HEK293 (cell line): ENCODE measurements around the gene PRDM11.
A peak's percentile ranks its signal among the peaks of the same experiment; 100 is the strongest.

Experiments
- CTCF ChIA-PET: fragments of 350-600 bp; formaldehyde crosslinking; extraction: SDS; loops from one replicate; lab custom pipeline; 2021; ENCODE audit warnings: antibody characterized with exemption; lab: Yijun Ruan, JAX
- POLR2A ChIA-PET: fragments of 300-600 bp; formaldehyde crosslinking; extraction: SDS; loops from one replicate; lab custom pipeline; 2020; ENCODE audit warnings: antibody characterized with exemption, inconsistent platforms; lab: Yijun Ruan, JAX
- H3K27ac ChIP-seq: fragments of 200-500 bp; sonication (Bioruptor generic); 2 replicates; pipeline ENCODE4 v1.5.1; 2014; ENCODE audit warnings: low read depth, low read length, control low read depth, inconsistent platforms; ENCODE audit errors: extremely low read depth
- H3K36me3 ChIP-seq, 2 experiments: fragments of 200-500 bp in 1 of 2; sonication (Bioruptor generic) in 1 of 2; 1 replicate in 1 of 2; 2 replicates in 1 of 2; pipeline ENCODE4 v1.5.1; 2014 to 2017; ENCODE audit warnings: inconsistent platforms in 2 of 2, low read length in 2 of 2; ENCODE audit not compliant: control insufficient read depth in 2 of 2, insufficient read depth in 1 of 2
- H3K4me1 ChIP-seq: fragments of 200-500 bp; sonication (Bioruptor generic); 2 replicates; pipeline ENCODE4 v1.5.1; 2014; ENCODE audit warnings: mild to moderate bottlenecking, low read length, inconsistent platforms; ENCODE audit not compliant: control insufficient read depth, insufficient read depth
- H3K4me3 ChIP-seq: 2 replicates; pipeline ENCODE4 v1.5.1; 2011; ENCODE audit warnings: low read depth, mild to moderate bottlenecking, control low read depth, low read length, moderate library complexity
- H3K9me3 ChIP-seq: fragments of 200-500 bp; sonication (Bioruptor generic); 2 replicates; pipeline ENCODE4 v1.5.1; 2014; ENCODE audit warnings: low read depth, low read length, inconsistent platforms; ENCODE audit not compliant: control insufficient read depth, insufficient read depth
- EGR2 ChIP-seq: fragments of 450-650 bp; formaldehyde crosslinking; IDR thresholded peaks from 2 replicates; pipeline ENCODE4 v1.5.1; 2016; ENCODE audit warnings: low read depth, missing biosample characterization, missing genetic modification characterization
- FEZF1 ChIP-seq: fragments of 450-650 bp; formaldehyde crosslinking; IDR thresholded peaks from 2 replicates; pipeline ENCODE4 v1.5.1; 2016; ENCODE audit warnings: missing biosample characterization, missing genetic modification characterization
- SP7 ChIP-seq: fragments of 450-650 bp; formaldehyde crosslinking; IDR thresholded peaks from 2 replicates; pipeline ENCODE4 v1.5.1; 2016; ENCODE audit warnings: missing biosample characterization, missing genetic modification characterization
- ZBTB6 ChIP-seq: fragments of 450-650 bp; formaldehyde crosslinking; IDR thresholded peaks from 2 replicates; pipeline ENCODE4 v1.5.1; 2017; ENCODE audit warnings: missing biosample characterization, missing genetic modification characterization
- ZIC2 ChIP-seq: fragments of 450-650 bp; formaldehyde crosslinking; IDR thresholded peaks from 2 replicates; pipeline ENCODE4 v1.5.1; 2016; ENCODE audit warnings: missing biosample characterization, missing genetic modification characterization
- ZNF133 ChIP-seq: fragments of 450-650 bp; formaldehyde crosslinking; IDR thresholded peaks from 2 replicates; pipeline ENCODE4 v1.5.1; 2016; ENCODE audit warnings: missing biosample characterization, missing genetic modification characterization
- ZNF274 ChIP-seq, 2 experiments: fragments of 200-500 bp in 1 of 2; fragments of 450-650 bp in 1 of 2; sonication (Bioruptor generic) in 1 of 2; formaldehyde crosslinking in 1 of 2; IDR thresholded peaks; 2 replicates each; pipeline versions ENCODE4 v1.5.1 to v1.6.1; 2014 to 2016; ENCODE audit warnings: borderline replicate concordance in 1 of 2, inconsistent platforms in 1 of 2, low read length in 1 of 2, missing biosample characterization in 1 of 2, missing genetic modification characterization in 1 of 2
- ZNF341 ChIP-seq: fragments of 450-650 bp; formaldehyde crosslinking; IDR thresholded peaks from 2 replicates; pipeline ENCODE4; 2016; ENCODE audit warnings: low read depth, missing biosample characterization, missing genetic modification characterization
- ZNF354C ChIP-seq: fragments of 450-650 bp; formaldehyde crosslinking; IDR thresholded peaks from 2 replicates; pipeline ENCODE4 v1.5.1; 2016; ENCODE audit warnings: missing biosample characterization, missing genetic modification characterization, low read depth, borderline replicate concordance
- ZNF510 ChIP-seq: fragments of 450-650 bp; formaldehyde crosslinking; IDR thresholded peaks from 2 replicates; pipeline ENCODE4 v1.5.1; 2018; ENCODE audit warnings: mild to moderate bottlenecking, missing genetic modification characterization, missing biosample characterization; ENCODE audit not compliant: insufficient replicate concordance
- ZNF561 ChIP-seq: fragments of 450-650 bp; IDR thresholded peaks from 2 replicates; pipeline ENCODE4 v1.5.1; 2018; ENCODE audit warnings: missing biosample characterization, missing genetic modification characterization, borderline replicate concordance
- ZNF600 ChIP-seq: fragments of 450-650 bp; formaldehyde crosslinking; IDR thresholded peaks from 2 replicates; pipeline ENCODE4 v1.5.1; 2016; ENCODE audit warnings: missing biosample characterization, missing genetic modification characterization
- ZNF660 ChIP-seq: fragments of 450-650 bp; IDR thresholded peaks from 2 replicates; pipeline ENCODE4 v1.5.1; 2018; ENCODE audit warnings: missing biosample characterization, mild to moderate bottlenecking, missing genetic modification characterization
- ZNF677 ChIP-seq: fragments of 450-650 bp; IDR thresholded peaks from 2 replicates; pipeline ENCODE4 v1.5.0; 2018; ENCODE audit warnings: missing biosample characterization, mild to moderate bottlenecking, missing genetic modification characterization, moderate library complexity
- ZNF704 ChIP-seq: fragments of 450-650 bp; formaldehyde crosslinking; IDR thresholded peaks from 2 replicates; pipeline ENCODE4 v1.5.1; 2016; ENCODE audit warnings: missing biosample characterization, missing genetic modification characterization
- TF ChIP-seq, protein P1 (sequence below): fragments of 450-650 bp; formaldehyde crosslinking; IDR thresholded peaks from 2 replicates; pipeline ENCODE4 v1.5.1; 2016; ENCODE audit warnings: missing biosample characterization, missing genetic modification characterization
- TF ChIP-seq, protein P2 (sequence below): fragments of 450-650 bp; formaldehyde crosslinking; IDR thresholded peaks from 2 replicates; pipeline ENCODE4 v1.5.1; 2016; ENCODE audit warnings: missing biosample characterization, missing genetic modification characterization
- TF ChIP-seq, protein P3 (sequence below): fragments of 450-650 bp; formaldehyde crosslinking; IDR thresholded peaks from 2 replicates; pipeline ENCODE4 v1.5.1; 2016; ENCODE audit warnings: missing biosample characterization, missing genetic modification characterization

PRDM11 gene

GRCh38 chr11:45145083-45145378 lies 1.4 kb upstream of the PRDM11 start:
- H3K4me1 ChIP-seq, result no peaks in the 10 kb centered on the region
- TF ChIP-seq ZNF354C (no peak), EGR2 (tag by site-specific recombination) (no peak), ZNF704 (tag by site-specific recombination) (no peak)
- TF ChIP-seq, all 188 proteins: peak for 0
- H3K36me3 ChIP-seq, result no peaks in the 10 kb centered on the region
- ChIA-PET CTCF (interaction anchor here (1.1 kb wide), 1 partner anchor 88 kb away, joined by 3 read pairs; no protein-coding TSS in a partner anchor), POLR2A (no interaction called here)
- H3K9me3 ChIP-seq, result no peaks in the 10 kb centered on the region
- H3K4me3 ChIP-seq, result no peak overlapping the region
- no peak overlapping the region for H3K27ac ChIP-seq

DNA sequence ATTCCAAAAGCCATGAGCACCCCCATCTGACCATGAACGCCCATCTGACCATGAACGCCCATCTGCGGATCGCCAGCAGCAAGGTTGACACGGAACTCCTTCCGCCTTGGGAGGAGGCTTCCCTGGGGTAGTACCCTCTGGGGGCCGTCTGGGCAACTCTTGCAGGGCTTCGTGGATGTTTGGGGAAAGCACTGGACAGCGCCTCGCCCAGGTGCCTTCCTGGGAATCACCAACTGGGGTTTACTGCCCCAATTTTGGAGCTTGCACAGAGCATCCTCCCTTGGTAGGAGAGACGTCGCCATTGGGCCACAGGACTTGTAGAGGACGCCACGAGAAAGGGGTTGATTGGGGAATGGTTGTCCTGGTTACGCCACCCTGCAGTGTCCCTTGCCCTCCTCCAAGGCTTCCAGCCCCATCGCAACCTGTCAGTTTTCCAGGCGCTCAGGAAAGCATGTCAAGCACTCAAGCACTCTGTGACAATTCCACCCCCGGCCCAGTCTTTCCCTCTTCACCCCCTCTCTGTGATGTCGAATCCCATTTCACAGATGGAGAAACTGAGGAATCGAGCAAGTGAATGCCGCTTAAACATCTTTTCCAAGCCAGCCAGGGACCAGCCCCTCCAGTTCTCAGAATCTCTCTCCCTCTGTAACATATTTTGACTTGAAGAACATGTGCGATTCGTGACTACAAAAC lies 914 bp upstream of the PRDM11 start:
- Histone ChIP-seq H3K4me3 (peak overlapping the region; percentile 61; the same call in 1 of the 2 replicates), H3K36me3 (no peaks in the 10 kb centered on the region), H3K27ac (no peak overlapping the region), H3K9me3 (no peaks in the 10 kb centered on the region)
- POLR2A ChIA-PET, result no interaction called here
- TF ChIP-seq, protein P1, sequence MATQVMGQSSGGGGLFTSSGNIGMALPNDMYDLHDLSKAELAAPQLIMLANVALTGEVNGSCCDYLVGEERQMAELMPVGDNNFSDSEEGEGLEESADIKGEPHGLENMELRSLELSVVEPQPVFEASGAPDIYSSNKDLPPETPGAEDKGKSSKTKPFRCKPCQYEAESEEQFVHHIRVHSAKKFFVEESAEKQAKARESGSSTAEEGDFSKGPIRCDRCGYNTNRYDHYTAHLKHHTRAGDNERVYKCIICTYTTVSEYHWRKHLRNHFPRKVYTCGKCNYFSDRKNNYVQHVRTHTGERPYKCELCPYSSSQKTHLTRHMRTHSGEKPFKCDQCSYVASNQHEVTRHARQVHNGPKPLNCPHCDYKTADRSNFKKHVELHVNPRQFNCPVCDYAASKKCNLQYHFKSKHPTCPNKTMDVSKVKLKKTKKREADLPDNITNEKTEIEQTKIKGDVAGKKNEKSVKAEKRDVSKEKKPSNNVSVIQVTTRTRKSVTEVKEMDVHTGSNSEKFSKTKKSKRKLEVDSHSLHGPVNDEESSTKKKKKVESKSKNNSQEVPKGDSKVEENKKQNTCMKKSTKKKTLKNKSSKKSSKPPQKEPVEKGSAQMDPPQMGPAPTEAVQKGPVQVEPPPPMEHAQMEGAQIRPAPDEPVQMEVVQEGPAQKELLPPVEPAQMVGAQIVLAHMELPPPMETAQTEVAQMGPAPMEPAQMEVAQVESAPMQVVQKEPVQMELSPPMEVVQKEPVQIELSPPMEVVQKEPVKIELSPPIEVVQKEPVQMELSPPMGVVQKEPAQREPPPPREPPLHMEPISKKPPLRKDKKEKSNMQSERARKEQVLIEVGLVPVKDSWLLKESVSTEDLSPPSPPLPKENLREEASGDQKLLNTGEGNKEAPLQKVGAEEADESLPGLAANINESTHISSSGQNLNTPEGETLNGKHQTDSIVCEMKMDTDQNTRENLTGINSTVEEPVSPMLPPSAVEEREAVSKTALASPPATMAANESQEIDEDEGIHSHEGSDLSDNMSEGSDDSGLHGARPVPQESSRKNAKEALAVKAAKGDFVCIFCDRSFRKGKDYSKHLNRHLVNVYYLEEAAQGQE, result peak; percentile 46
- TF ChIP-seq, protein P2, sequence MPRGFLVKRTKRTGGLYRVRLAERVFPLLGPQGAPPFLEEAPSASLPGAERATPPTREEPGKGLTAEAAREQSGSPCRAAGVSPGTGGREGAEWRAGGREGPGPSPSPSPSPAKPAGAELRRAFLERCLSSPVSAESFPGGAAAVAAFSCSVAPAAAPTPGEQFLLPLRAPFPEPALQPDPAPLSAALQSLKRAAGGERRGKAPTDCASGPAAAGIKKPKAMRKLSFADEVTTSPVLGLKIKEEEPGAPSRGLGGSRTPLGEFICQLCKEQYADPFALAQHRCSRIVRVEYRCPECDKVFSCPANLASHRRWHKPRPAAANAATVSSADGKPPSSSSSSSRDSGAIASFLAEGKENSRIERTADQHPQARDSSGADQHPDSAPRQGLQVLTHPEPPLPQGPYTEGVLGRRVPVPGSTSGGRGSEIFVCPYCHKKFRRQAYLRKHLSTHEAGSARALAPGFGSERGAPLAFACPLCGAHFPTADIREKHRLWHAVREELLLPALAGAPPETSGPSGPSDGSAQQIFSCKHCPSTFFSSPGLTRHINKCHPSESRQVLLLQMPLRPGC (tag by site-specific recombination), result no peak
- TF ChIP-seq, all 188 proteins: peak for 1
- H3K4me1 ChIP-seq, result no peaks in the 10 kb centered on the region
- CTCF ChIA-PET, result interaction anchor here (1.1 kb wide), 1 partner anchor 88 kb away, joined by 3 read pairs; no protein-coding TSS in a partner anchor

DNA sequence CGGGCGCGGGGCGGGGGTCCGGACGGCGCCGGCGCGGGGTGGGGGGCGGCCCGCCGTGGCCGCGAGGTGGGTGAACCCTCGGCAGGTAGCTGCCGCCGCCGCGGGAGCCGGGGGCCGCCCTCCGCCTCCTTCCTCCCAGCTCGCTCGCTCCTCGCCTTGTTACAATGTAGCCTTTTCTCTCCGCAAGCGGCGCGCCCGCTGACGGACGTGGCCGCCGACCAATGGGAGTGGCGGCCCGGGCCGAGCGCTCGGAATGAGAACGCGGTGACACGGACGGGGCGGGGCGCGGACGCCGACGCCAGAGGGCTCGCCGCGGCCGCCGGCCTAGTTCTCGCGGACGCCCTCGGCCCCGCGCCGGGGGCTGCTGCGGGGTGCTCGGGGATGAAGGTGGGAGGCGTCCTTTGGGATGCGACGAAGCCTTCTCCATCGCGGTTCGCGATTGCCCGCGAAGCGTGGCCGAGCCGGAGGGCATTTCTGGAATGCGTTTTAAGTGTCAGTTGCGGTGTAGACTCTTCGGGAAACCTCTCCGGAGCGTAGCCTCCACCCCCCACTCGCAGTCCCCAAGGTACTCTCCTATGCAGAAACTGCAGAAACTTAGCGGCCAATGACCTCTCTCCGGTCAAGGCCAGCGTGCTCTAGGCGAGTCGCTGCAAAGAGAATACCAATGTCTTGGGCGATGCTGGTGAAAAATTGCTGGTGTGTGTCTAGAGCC lies 734 bp downstream of the PRDM11 start:
- CTCF ChIA-PET, result interaction anchor here (0.7 kb wide), 1 partner anchor 264 kb away, joined by 5 read pairs; no protein-coding TSS in a partner anchor
- Histone ChIP-seq H3K9me3 (no peaks in the 10 kb centered on the region), H3K4me1 (no peaks in the 10 kb centered on the region), H3K36me3 (no peaks in the 10 kb centered on the region), H3K4me3 (peak overlapping the region; percentile 61), H3K27ac (no peak overlapping the region; the same call in 1 of the 2 replicates)
- POLR2A ChIA-PET, result interaction anchor here (0.6 to 1.1 kb wide), 4 partner anchors 14 to 91 kb away, joined by 3 to 4 read pairs (median 4); no protein-coding TSS in a partner anchor
- TF ChIP-seq ZNF341 (tag by site-specific recombination) (no peak), ZNF561 (tag by site-specific recombination) (peak; percentile 71; the same call in 1 of the 2 replicates), SP7 (no peak), ZNF274 (IDR thresholded peaks at IDR 0.05; ENCODE audit: low read length) (no peak), ZNF274 (tag by site-specific recombination; IDR thresholded peaks at IDR 0.05; ENCODE audit: borderline replicate concordance) (no peak), ZBTB6 (no peak), ZNF677 (tag by site-specific recombination) (no peak), ZNF600 (tag by site-specific recombination) (no peak), ZNF660 (tag by site-specific recombination) (peak; percentile 78), ZNF510 (tag by site-specific recombination) (no peak), EGR2 (tag by site-specific recombination) (0 out of 2 replicates have a peak, but pooled peaks have one; percentile 9), ZIC2 (tag by site-specific recombination) (no peak), FEZF1 (tag by site-specific recombination) (no peak), ZNF133 (tag by site-specific recombination) (no peak), ZNF704 (tag by site-specific recombination) (no peak)
- TF ChIP-seq, protein P3, sequence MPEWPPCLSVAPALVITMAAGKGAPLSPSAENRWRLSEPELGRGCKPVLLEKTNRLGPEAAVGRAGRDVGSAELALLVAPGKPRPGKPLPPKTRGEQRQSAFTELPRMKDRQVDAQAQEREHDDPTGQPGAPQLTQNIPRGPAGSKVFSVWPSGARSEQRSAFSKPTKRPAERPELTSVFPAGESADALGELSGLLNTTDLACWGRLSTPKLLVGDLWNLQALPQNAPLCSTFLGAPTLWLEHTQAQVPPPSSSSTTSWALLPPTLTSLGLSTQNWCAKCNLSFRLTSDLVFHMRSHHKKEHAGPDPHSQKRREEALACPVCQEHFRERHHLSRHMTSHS (tag by site-specific recombination), result no peak
